Peyer's patch (tissue), 4 donors: Measurements from ENCODE around the gene ATP5F1B. TPM values are rescaled to one million over a fixed set of nuclear protein-coding genes. Genes with fewer than 3 reads are reported as not detected.

Experiments used
- DNase-seq, 3 donors: peaks; one replicate each; pipeline ENCODE4 v3.0.0-alpha.2; 2017 to 2019
- H3K27ac ChIP-seq, 4 donors: fragments of 200-600 bp; sonication (generic); one replicate each; pipeline ENCODE4 v1.5.1; 2016 to 2019
- H3K27me3 ChIP-seq, 2 donors: fragments of 200-600 bp; sonication (generic); one replicate each; pipeline ENCODE4 v1.5.1; 2019
- H3K36me3 ChIP-seq, 3 donors: fragments of 200-600 bp; sonication (generic); one replicate each; pipeline ENCODE4 v1.5.1; 2016 to 2019
- H3K4me1 ChIP-seq, 4 donors: fragments of 200-600 bp; sonication (generic); one replicate each; pipeline ENCODE4 v1.5.1; 2016 to 2019
- H3K4me3 ChIP-seq, 4 donors: fragments of 200-600 bp; sonication (generic); 1 replicate in 3 of 4; 2 replicates in 1 of 4; pipeline ENCODE4 v1.5.1; 2016 to 2019; ENCODE audit warnings: mild to moderate bottlenecking in 1 of 4
- H3K9me3 ChIP-seq, 4 donors: fragments of 200-600 bp; sonication (generic); one replicate each; pipeline ENCODE4 v1.5.1; 2016 to 2019; ENCODE audit warnings: mild to moderate bottlenecking in 1 of 4
- POLR2A ChIP-seq, 2 donors: fragments of 450-650 bp; IDR thresholded peaks; one replicate each; pipeline ENCODE4 v1.5.1; 2017; ENCODE audit warnings: antibody characterized with exemption in 2 of 2, mild to moderate bottlenecking in 2 of 2, moderate library complexity in 2 of 2
- total RNA-seq, 4 donors: library from RNA; depleted of rRNA; stranded (reverse); fragments of >200 nt; gene quantifications; one replicate each; pipeline ENCODE4 v1.1.0, GENCODE V29; 2016
- TF ChIP-seq, protein P1 (sequence below), 6 experiments: fragments of 450-650 bp in 4 of 6; fragments of 200-600 bp in 2 of 6; sonication (generic) in 1 of 6; IDR thresholded peaks; one replicate each; pipeline ENCODE4 v1.5.1; 2017 to 2019; ENCODE audit warnings: antibody characterized with exemption in 6 of 6, mild to moderate bottlenecking in 3 of 6, moderate library complexity in 1 of 6

Gene ATP5F1B
- total RNA-seq, 4 donors from 2014 or later = 333 to 768 (median 688) TPM

DNA sequence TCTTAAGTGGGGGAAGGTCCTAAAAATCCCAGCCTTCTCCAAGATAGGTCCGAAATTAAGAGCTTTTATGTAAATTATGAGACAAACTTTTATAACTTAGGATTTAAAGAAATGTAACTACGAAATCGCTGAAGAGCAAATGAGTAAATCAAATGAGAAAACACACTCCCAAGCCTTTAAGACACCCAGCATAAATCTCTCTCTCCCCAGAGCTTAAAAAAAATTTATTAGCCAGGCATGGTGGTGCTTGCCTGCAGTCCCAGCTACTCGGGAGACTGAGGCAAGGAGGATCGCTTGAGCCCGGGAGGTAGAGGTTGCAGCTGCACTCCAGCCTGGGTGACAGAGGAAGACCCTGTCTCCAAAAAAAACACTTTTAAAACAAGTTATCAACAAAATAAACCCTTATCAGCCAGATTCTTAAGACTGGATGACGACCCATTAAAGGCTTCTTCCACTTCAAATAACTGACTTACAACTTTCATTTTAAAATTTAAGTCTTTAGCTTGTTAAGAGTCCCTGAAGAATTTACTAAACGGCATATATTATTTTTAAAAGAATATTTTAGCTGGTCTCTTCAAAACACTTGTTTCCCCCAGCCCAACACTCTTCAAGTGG lies 39.1 kb upstream of the ATP5F1B start:
- peak in 2 of 3 donors; percentile 42 to 45 for DNase-seq
- H3K4me3 ChIP-seq = peak overlapping the region; percentile 31 to 89 (median 76)
- peaks cover 0 to 7% (median 0%) of the 10 kb centered on the region in 3 donors for H3K36me3 ChIP-seq
- H3K4me1 ChIP-seq = peaks cover 0 to 38% (median 11%) of the 10 kb centered on the region in 4 donors
- H3K9me3 ChIP-seq = no peaks in the 10 kb centered on the region
- H3K27ac ChIP-seq = peak overlapping the region; percentile 81 to 99 (median 98)
- no peaks in the 10 kb centered on the region for H3K27me3 ChIP-seq
- TF ChIP-seq, protein P1, sequence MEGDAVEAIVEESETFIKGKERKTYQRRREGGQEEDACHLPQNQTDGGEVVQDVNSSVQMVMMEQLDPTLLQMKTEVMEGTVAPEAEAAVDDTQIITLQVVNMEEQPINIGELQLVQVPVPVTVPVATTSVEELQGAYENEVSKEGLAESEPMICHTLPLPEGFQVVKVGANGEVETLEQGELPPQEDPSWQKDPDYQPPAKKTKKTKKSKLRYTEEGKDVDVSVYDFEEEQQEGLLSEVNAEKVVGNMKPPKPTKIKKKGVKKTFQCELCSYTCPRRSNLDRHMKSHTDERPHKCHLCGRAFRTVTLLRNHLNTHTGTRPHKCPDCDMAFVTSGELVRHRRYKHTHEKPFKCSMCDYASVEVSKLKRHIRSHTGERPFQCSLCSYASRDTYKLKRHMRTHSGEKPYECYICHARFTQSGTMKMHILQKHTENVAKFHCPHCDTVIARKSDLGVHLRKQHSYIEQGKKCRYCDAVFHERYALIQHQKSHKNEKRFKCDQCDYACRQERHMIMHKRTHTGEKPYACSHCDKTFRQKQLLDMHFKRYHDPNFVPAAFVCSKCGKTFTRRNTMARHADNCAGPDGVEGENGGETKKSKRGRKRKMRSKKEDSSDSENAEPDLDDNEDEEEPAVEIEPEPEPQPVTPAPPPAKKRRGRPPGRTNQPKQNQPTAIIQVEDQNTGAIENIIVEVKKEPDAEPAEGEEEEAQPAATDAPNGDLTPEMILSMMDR (IDR thresholded peaks at IDR 0.05) = no peak
- TF ChIP-seq POLR2A (IDR thresholded peaks at IDR 0.05) = no peak

DNA sequence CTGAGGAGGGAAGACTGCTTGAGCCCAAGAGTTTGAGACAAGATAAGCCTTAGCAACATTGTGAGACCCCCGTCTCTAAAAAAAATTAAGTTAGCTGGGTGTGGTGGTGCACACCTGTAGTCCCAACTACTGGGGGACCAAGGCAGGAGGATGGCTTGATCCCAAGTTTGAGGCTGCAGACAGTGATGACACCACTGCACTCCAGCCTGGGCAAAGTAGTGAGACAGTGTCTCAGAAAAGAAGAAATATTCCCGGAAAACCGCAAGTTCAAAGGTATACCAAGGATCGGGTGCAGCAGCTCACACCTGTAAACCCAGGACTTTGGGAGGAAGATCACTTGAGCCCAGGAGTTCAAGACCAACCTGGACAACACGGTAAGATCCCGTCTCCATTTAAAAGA lies 36.5 kb upstream of the ATP5F1B start:
- Histone ChIP-seq H3K36me3 (peaks cover 0 to 7% (median 0%) of the 10 kb centered on the region in 3 donors), H3K27ac (peak overlapping the region in 1 of 4 donors; percentile 98), H3K4me1 (peaks cover 0 to 57% (median 14%) of the 10 kb centered on the region in 4 donors), H3K4me3 (no peak overlapping the region), H3K9me3 (no peaks in the 10 kb centered on the region), H3K27me3 (no peaks in the 10 kb centered on the region)
- DNase-seq = peak in 2 of 3 donors; percentile 11 to 38
- no peak for TF ChIP-seq POLR2A (IDR thresholded peaks at IDR 0.05)
- TF ChIP-seq, protein P1 (IDR thresholded peaks at IDR 0.05) = no peak

DNA sequence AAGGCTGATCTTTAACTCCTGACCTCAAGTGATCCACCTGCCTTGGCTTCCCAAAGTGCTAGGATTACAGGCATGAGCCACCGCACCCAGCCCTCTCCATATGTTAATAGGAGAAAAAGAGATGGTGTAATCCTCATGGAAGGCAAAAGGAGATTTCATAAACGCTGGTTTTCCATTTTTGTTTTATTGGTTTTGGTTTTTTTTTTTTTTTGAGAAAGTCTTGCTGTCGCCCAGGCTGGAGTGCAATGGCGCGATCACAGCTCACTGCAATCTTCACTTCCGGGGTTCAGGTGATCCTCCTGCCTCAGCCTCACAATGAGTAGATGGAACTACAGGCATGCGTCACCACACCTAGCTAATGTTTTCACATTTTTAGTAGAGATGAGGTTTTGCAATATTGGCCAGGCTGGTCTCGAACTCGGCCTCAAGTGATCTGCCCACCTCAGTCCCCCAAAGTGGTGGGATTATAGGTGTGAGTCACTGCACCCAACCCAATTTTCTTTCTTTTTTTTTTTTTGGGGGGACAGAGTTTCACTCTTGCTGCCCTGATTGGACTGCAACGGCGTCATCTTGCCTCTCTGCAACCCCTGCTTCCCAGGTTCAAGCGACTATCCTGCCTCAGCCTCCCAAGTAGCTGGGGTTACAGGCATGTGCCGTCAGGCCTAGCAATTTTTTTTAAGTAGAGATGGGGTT lies 34.2 kb upstream of the ATP5F1B start:
- peaks cover 0 to 61% (median 13%) of the 10 kb centered on the region in 4 donors for H3K4me1 ChIP-seq

DNA sequence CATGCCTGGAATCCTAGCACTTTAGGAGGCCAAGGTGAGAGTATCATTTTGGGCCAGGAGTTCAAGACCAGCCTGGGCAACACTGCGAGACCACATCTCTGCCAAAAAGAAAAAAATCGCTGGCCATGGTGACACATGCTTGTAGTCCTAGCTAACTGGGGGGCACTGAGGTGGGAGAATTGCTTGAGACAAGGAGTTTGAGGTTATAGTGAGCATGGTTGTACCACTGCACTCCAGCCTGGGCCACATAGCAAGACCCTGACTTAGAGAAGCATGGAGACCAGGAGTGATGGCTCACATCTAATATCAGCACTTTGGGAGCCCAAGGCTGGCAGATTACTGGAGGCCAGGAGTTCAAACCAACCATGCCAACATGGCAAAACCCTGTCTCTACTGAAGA lies 33.1 kb upstream of the ATP5F1B start:
- H3K27me3 ChIP-seq = no peaks in the 10 kb centered on the region
- DNase-seq = peak in 1 of 3 donors; percentile 24
- H3K4me3 ChIP-seq = no peak overlapping the region
- no peak for TF ChIP-seq POLR2A (IDR thresholded peaks at IDR 0.05)
- TF ChIP-seq, protein P1 (IDR thresholded peaks at IDR 0.05) = no peak
- peaks cover 0 to 7% (median 0%) of the 10 kb centered on the region in 3 donors for H3K36me3 ChIP-seq
- no peaks in the 10 kb centered on the region for H3K9me3 ChIP-seq
- H3K27ac ChIP-seq = no peak overlapping the region
- H3K4me1 ChIP-seq = peaks cover 0 to 55% (median 11%) of the 10 kb centered on the region in 4 donors

More for the DNA sequence above, 34.2 kb upstream of the ATP5F1B start:
- no peak overlapping the region for H3K27ac ChIP-seq
- no peaks in the 10 kb centered on the region for H3K9me3 ChIP-seq
- no peaks in the 10 kb centered on the region for H3K27me3 ChIP-seq
- H3K36me3 ChIP-seq = peaks cover 0 to 7% (median 0%) of the 10 kb centered on the region in 3 donors
- peak in 2 of 3 donors; percentile 16 to 41 for DNase-seq
- no peak overlapping the region for H3K4me3 ChIP-seq
- TF ChIP-seq, protein P1 (IDR thresholded peaks at IDR 0.05) = no peak
- TF ChIP-seq POLR2A (IDR thresholded peaks at IDR 0.05) = no peak

- peak overlapping the region in 1 of 4 donors; percentile 11 for H3K27ac ChIP-seq
- no peak for DNase-seq
- no peaks in the 10 kb centered on the region for H3K27me3 ChIP-seq
- TF ChIP-seq POLR2A (IDR thresholded peaks at IDR 0.05) = no peak
- TF ChIP-seq, protein P1 (IDR thresholded peaks at IDR 0.05) = no peak
- peaks cover 0 to 53% (median 9%) of the 10 kb centered on the region in 4 donors for H3K4me1 ChIP-seq
- H3K4me3 ChIP-seq = no peak overlapping the region
- H3K9me3 ChIP-seq = no peaks in the 10 kb centered on the region
- peaks cover 0 to 7% (median 0%) of the 10 kb centered on the region in 3 donors for H3K36me3 ChIP-seq
Measured at GRCh38 chr12:56677680-56678079, 31.9 kb upstream of the ATP5F1B start.
